NCI-H2227 treated with DMSO at 0.1 percent for 48 hours (cell line): Measurements from ENCODE around the gene PBX3.

Experiments
- DNase-seq: peaks from one replicate; lab custom pipeline; 2025; lab: John Stamatoyannopoulos, UW

PBX3 gene

DNA sequence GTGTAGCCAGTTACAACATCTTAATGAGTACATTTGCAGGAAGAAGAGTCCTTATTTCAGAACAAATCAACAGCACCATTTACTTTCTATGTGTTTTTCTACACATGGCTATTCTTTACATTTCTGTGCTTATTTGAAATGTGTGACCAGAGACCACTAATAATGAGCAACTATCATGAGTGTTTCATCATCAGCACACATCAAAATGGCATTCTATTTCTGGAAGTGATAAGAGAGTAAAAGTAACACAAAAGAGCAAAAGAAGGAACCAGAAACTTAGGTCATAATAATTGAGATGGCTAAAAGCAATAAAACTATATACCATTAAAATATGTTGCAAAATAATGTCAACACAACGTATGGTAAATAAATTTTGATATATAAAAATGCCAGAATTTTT is 159.7 kb downstream of the PBX3 start:
- DNase-seq, result no peak

DNA sequence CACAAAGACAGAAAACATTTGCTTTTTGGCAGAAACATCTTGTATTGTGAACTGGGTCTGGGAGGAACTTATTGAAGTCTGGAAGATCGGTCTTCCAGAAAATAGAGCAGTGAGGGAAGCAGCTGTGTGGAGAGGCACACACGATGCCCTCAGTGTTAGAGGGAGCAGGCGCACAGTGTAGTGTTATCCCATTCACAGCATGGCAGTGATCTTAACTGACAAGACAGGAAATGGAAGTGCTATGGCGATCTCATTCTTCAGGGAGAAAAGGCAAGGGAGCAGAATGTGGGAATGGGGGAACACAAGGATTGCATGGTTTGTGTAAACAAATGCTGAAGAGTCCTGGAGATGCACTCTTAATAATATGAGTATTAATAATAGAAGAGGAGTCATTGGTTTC is 161.0 kb downstream of the PBX3 start:
- DNase-seq, result peak; percentile 9

GRCh38 chr9:125908966-125909365 is 161.8 kb downstream of the PBX3 start:
- DNase-seq, result no peak

GRCh38 chr9:125909459-125909858 is 162.3 kb downstream of the PBX3 start:
- DNase-seq, result no peak

DNA sequence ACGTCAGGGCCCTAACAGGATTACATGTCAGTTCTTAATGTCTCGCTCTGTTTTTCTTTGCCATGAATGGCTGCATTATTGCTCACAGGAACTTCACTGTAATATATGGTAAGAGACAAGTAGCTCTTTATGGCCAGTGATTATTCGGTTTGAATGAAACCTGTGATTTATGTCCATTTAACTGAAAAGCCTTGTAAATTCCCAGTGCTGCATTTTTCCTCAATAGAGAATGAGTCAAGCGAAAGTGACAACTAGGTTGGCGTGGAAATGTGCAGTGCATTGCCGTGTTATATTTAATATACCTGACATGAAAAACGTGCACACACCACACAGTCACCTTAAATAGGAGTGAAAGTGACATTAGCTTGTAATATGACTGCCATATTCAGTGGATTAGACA is 163.1 kb downstream of the PBX3 start:
- peak; percentile 78 for DNase-seq

GRCh38 chr9:125911861-125912644 is 164.9 kb downstream of the PBX3 start:
- no peak for DNase-seq

DNA sequence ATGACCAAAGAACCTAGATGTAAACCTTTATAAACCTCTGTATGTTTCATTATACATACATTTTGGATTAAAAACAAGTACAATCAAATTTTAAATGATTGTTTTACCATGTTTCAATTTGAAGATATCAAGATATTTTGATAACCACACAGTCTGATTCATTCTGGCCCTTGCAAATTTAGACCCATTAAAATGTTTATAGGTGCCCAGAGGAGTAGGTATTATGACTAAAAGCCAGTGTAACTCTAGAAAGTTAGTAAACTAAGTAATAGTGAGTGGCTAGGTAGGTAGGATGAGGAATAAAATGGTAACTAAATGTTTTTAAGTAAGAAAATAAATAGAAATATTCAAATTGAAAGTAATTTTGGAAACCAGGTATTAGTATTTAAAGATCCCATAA is 165.5 kb downstream of the PBX3 start:
- DNase-seq, result no peak

DNA sequence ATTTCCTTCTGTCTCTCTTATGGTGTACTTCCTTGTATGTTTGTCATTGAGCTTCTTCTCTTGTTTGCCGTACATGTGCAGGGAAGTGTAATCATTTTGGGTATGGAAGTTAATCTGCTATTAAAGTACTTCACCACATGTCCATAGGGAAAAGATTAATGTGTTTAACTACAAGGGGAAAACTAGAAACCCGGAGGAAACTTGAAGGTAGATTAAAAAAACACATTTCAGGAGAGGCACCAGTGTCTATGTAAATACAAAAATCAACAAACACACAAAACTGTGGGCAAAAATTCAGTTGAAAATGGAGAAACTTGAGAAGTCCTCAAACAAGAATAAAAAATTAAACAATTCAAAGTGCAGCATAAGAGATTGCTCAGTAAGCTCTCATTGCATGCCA is 166.4 kb downstream of the PBX3 start:
- DNase-seq, result no peak

DNA sequence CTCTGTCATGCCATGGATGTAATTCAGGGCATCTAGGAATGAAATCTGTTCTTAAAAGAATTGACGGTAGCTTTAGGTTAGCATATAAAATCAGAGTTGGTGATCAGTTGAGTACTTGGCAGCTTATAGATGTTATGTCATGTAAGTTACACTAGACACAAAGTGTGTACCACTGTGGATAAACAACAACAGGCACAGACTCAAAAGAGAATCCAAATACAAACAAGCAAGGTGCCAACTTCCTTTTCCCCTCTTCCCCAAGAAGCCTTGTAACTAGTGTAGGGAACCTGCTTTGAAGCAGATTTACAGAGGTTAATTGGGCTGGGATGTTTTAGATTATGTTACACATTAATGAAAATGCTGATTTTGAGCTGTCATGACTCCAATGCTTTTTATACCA is 167.2 kb downstream of the PBX3 start:
- DNase-seq, result no peak

GRCh38 chr9:125915606-125916005 is 168.4 kb downstream of the PBX3 start:
- no peak for DNase-seq

GRCh38 chr9:125919565-125919964 is 172.4 kb downstream of the PBX3 start:
- DNase-seq, result no peak

- no peak for DNase-seq
Measured at GRCh38 chr9:125920402-125920801, 173.2 kb downstream of the PBX3 start.

GRCh38 chr9:125922854-125923253 is 175.7 kb downstream of the PBX3 start:
- no peak for DNase-seq

GRCh38 chr9:125924351-125924750 is 177.2 kb downstream of the PBX3 start:
- no peak for DNase-seq

DNA sequence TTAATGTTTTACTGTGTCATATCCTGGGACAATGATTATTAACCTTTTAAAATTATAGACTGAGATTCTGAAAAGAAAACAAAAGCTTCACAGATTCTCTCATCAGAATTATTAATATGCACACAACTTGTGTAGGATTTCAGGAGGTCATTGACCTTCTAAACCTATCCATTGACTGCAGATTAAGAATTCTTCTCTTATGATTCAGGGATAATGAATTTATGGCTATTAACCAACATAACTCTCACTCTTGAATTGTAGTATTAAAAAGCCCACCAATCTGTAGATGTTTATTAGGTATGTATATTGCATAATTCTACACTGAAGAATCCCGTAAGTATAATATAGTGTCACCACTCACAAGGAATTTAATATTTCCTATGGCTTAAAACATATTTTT is 179.8 kb downstream of the PBX3 start:
- no peak for DNase-seq

DNA sequence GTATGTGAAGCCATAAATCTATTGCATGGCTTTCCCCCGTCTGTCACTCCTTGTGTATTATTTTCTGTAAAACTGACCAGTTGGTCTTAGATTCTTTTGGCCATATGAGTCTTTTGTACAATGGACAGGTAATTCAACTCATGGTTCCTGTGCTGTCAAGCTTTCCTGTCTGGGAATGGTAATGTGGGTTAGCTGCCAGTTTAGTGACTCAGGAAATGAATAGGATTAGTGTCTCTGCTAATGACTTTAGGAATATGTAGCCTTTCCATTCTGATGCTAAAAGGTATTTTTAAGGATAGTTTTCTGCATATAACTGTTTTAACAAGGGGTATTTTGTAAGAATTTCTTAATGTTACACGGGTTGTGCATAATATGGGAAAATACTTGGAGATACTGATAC is 182.7 kb downstream of the PBX3 start:
- no peak for DNase-seq

- no peak for DNase-seq
Measured at GRCh38 chr9:125931211-125931610, 184.0 kb downstream of the PBX3 start.

DNA sequence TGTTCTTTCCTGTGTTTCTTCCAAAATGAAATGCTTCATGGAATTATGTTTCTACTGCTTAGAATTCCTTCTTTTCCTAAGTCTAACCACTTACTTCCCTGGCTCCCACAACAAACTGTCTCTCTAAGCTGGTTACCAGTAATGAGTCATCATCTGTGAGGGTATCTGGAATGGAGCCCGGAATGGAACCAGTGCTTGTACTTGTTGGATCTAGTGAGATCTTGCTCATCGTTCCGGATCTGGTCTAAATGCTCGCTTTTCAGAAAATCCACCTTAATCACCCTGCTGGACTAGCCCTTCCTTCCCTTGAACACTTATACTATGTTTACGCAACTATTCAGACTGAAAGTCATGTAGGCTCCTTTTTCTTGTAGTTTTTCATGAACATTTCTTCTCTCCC is 184.8 kb downstream of the PBX3 start:
- DNase-seq, result no peak

- DNase-seq, result no peak
Measured at GRCh38 chr9:125932746-125933455, 185.7 kb downstream of the PBX3 start.

- no peak for DNase-seq
Measured at GRCh38 chr9:125942125-125942524, 195.0 kb downstream of the PBX3 start.

GRCh38 chr9:125943831-125944230 is 196.7 kb downstream of the PBX3 start:
- DNase-seq, result no peak

DNA sequence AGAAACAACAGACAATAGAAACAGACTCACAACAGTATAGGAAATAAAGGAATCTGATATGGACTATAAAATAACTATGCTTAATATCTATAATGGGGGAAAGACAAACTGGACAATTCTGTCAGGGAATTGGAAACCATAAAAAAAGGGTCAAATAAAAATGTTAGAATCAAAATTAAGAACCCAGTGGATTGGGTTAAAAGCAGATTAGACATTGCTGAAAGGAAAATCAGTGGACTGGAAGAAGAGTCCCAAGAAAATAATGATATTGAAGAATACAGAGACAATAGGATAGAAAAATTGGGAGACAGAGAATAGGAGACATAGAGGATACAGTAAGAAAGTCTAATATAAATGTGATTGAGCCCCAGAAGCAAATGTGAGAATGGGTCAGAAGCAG is 199.2 kb downstream of the PBX3 start:
- DNase-seq, result no peak

DNA sequence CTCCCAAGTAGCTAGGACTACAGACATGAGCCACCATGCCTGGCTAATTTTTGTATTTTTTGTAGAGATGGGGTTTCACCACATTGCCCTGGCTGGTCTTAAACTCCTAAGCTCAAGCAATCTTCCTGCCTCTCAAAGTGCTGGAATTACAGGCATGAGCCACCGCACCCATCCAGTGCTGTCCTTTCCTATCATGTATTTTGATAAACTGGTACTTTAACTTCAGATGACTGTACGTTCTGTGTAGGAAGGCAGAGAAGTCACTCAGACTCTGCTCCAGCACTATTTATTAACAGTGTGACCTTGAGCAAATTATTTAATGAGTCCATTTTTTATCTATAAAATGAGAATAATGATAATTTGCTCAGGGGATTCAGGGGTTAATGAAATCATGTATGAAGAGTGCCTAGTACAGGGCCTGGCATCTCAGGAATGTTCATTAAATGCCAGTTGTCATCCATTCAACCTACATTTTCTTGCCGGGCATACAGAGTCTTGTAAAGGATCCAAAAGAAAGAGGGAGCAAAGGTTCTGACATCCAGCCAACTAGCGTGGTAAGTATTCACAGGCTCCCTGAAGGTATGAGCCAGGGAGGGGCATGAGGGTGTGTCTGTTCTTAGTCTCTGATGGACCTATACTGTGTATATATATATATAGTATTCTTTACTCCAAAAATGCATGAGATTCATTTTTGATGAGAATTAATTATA is 201.9 kb downstream of the PBX3 start:
- DNase-seq, result no peak
